HG02759 (cell line): ENCODE measurements around the gene SERPINB11.
"Not testable (repeated sequence)": the region's sequence is repeated elsewhere in the genome, so short reads cannot be mapped to it uniquely, and the experiment has no call there.

Experiments
- ATAC-seq: cut with Tn5 transposase; IDR thresholded peaks from one replicate; pipeline ENCODE4 v1.9.1; 2021; ENCODE audit warnings: mild to moderate bottlenecking, moderate library complexity; ENCODE audit not compliant: unreplicated experiment

SERPINB11 gene

DNA sequence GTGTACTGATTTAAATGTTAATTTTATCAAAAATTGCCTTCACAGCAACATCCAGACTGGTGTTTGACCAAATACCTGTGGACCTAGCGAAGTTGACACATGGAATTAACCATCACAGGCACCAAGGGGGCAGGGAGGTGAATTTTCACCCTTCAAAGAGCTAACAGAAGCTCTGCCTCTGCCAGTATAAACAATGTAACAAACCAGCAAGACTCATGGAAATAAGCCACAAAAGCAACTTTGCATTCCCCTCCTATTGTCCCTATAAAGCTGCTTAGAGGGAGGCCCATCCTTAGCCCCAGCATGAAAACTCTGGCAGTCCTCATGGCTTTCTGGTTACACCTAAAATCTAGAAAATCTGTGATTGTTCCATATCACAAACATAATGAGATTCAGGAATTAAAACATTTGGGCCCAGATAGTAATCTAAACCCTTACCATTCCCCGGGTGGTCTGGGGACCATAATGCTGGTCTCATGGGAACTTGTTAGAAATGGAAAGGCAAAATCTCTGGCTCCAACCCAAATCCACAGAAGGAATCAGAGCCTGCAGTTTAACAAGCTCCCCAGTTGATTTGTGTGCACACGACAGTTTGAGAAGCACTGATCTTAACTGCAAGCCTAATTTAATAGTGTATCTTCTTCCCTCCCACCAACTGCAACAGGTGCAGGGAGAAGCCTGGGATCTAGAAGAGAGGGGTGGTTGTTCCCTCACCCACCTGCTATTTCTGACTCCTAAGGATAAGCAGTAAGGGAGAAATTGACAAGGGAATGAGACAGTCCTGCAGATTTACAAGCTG is 23.1 kb downstream of the SERPINB11 start:
- no peak for ATAC-seq

DNA sequence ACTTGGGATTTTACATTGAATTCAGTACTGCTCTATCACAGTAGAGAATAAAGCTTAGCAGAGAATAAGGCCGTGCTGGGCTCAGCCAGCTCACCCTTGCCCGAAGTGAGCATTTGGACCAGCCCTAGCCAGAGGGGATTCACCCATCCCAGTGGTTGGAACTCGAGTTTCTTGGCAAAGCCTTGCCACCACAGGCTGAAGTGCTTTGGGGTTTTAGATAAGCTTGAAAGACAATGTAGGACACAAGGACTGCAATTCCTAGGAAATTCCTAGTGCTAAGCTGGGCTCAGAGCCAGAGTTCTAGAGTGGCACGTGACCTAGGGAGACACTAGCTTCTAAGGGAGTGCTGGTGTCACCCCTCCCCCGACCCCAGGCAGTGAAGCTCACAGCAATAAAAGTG is 28.0 kb downstream of the SERPINB11 start:
- no peak for ATAC-seq

DNA sequence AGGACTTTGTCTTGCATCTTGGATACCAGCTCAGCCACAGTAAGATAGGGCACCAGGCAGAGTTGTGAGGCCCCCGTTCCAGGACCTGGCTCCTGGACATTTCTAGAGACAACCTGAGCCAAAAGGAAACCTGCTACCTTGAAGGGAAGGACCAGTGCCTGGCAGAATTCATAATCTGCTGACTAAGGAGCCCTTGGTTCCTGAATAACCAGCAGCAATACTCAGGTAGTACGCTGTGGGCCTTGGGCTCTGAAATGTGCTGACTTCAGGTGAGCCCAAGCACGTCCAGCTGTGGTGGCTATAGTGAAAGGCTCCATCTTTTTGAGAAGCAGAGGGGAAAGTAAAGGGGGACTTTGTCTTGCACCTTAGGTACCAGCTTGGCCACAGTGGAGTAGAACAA is 28.5 kb downstream of the SERPINB11 start:
- no peak for ATAC-seq

DNA sequence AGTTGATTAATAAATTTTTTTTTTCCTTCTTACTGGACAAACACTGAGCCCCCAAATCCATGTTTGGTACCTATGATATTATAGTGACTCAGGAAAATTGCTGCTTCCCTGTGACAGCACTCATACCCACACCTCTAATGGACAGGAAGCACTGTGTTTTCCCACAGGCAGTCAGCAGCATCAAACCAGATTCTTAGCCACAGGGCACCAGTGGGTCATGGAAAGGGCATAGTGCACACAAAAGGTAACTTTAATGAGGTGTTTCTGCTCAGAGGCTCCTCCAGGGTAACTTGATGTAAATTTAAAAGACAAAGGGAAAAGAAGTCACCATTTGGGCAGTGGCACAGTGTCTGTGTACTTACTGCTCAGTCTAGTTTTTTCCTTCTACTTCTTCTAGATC is 34.1 kb downstream of the SERPINB11 start:
- no peak for ATAC-seq

DNA sequence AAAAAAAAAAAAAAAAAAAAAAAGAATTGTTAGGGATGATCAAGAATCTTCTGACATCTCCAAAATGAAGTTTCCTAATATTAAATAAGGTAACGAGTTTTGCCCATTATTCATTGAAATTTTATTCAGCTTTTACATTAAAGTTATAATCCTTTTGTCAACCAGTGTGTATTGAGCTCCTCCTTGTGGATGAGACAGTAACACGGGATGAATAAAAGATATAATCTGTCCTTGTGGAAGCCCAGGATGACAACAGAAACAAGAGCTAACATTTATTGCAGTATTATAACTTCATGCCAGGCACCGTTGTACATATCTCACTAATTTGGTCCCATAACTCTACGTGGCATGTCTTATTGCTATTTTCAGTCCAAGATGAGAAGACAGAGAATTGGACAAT is 39.0 kb downstream of the SERPINB11 start:
- no peak for ATAC-seq

DNA sequence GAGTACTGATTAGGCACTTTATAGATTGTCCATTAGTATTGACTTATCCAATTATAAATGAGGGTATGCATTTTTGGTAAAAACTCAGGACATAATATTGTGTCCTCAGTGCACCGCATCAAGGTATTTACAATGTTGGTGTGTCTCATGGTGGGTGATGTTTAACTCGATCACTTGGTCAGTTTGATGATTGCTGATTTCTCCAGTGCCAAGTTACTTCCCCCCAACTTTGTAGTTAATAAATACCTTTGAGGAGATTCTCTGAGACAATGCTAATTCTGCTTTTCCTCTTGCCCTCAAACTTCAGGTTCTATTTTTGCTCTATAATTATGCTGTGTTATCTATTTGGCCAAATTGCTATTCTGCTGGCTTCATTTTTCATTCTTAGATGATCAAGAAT is 44.2 kb downstream of the SERPINB11 start:
- ATAC-seq, result no peak

DNA sequence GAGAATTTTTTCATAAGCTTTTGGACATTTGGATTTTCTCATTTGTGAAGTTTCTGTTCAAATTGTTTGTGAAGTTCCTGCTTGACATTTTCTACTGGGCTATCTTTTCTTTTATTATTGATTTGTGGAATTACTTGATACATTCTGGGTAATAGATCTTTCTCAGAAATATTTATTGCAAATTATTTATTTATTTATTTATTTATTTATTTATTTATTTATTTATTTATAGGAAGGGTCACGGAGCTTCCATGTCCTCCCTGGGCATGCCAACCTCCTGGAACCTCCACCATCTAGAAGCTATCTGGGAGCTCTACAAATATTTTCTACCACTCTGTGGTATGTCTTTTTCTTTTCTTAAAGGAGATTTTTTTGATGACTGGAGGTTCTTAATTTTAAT is 46.7 kb downstream of the SERPINB11 start:
- ATAC-seq, result no peak

DNA sequence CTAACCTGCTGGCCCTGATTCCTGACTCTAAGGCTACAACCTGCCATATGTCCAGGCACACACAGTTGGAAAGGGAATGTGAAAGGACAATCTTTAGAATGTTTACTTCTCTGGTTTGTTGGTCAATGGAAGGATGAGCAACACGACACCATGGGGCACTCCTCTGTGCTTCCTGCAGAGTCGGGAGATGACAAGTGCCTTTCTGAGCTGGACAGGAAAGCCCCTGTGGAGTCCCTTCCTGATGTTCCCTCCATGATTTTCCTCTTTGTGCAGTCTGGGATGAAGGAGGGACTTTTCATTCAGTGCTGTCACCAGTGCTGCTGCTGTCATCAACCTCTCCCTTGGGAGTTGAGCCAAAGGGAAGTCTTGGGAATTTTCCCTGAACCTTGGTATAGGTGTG is 49.9 kb downstream of the SERPINB11 start:
- ATAC-seq, result no peak

DNA sequence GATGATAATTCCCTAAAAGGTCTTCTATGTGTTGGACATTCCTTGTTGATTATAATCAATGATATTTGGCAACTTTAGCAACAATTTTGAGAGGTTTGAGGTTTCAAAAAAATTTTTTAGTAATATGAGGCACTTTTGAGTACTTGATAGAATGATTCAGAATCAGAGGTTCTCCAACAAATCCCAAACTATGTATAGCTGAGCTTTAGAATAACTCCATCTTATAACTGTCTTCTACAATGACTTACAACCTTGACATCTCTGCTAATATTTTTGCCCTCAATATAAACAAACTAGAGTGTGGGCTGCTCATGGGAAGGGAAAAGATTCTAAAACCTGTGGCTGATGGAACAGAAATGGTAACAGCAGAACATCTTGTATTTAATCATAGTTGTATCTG is 50.9 kb downstream of the SERPINB11 start:
- no peak for ATAC-seq

DNA sequence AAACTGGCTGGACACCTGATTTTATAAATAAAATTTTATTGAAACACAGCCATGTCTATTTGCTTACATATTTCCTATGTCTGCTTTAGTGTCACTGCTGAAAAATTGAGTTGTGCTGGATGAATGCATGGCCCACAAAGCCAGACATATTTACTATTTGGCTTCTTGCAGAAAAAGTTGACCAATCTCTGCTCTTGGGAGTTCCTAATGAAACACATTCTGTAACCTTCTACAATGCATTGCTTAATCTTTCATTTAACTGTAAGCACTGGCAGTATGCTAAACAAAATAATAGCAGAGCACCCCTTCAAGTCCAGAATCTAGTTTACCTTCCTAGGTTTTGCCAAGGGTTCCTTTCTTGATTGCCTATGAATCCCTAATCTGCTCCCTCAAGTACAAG is 54.8 kb downstream of the SERPINB11 start:
- no peak for ATAC-seq

DNA sequence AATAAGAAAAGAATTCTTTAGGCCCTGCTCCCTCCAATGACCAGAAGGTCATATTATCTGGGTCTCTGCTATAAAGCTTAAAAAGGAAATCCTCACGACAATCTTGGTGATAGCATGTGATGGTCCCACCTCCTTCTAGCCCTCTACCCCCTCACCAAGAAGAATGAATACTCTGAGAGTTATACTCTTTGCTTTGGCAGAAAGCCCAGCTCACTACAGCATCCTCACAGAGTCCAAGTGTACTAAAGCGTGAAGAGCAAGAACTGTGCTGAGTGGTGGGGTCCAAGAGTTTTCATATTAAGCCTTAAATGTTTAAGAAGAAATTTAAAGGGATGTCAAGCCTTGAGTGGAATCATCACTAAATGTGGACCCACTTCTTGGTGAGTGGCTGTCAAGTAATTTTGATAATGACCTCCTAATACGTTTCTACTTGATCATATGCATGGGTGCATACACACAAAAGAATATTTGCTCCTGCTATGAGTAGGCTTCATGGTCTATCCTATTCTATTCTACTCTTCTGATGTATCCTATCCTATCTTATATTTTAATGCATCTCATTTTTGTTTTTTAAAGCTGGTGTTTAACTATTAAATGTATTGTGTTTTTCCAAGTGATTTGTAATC is 56.0 kb downstream of the SERPINB11 start:
- ATAC-seq, result no peak

DNA sequence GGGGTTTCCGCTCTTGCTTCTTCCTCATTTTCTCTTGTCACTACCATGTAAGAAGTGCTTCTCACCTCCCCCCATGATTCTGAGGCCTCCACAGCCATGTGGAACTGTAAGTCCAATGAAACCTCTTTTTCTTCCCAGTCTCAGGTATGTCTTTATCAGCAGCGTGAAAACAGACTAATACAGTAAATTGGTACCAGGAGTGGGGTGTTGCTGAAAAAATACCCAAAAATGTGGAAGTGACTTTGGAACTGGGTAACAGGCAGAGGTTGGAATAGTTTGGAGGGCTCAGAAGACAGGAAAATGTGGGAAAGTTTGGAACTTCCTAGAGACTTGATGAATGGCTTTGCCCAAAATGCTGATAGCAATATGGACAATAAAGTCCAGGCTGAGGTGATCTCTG is 57.0 kb downstream of the SERPINB11 start:
- not testable (repeated sequence) for ATAC-seq

DNA sequence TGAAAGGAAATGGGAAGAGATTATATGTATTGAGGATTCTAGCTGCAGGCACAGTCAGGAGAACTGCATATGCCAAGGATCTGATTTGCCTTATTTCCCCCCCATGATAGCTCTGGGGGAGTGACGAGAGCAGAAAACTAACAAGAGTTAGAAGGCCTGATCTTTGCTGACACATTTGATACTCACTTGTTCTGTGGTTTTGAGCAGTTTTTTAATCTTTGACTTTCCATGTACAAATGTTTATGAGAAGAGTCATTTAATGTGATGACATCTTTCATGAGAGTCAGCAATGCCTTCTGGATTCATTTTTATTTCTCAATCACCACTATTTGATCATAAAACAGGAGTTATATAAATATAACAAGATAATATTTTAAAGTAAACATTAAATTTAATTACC is 59.8 kb downstream of the SERPINB11 start:
- ATAC-seq, result no peak

DNA sequence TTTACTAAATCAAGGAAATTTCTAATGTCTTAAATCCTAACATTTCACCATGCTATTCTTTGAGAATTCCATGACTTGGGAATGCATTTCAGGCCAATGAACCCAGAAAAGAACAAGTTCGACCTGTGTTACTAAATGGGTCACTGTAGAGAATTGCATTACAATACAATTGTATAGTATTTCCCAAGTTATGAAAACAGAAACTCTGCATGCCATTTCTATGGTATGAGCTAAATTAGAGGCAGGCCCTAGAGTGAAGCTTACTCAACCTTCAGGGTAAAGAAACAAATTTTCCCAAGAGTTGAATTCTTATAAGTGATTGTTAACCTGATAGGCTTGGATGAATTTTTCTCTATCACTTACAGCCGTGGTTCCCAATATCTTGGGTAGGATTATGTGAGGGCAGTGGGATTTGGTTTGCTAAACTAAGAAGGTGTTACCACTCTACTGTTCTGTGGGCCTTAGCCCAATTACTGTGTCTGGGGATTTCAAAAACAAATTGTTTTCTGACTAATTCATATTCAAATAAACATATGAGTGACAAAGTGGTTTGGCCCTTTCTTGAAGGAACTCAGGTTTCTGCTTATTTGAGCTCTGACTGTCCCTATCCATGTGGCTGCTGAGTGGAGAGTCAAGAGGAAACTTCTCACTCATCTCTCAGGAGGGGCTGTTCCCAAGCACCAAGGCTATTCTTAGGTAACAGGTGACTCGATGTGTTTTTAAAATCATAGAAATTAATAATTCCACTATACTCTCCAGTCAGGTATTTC is 61.3 kb downstream of the SERPINB11 start:
- no peak for ATAC-seq

DNA sequence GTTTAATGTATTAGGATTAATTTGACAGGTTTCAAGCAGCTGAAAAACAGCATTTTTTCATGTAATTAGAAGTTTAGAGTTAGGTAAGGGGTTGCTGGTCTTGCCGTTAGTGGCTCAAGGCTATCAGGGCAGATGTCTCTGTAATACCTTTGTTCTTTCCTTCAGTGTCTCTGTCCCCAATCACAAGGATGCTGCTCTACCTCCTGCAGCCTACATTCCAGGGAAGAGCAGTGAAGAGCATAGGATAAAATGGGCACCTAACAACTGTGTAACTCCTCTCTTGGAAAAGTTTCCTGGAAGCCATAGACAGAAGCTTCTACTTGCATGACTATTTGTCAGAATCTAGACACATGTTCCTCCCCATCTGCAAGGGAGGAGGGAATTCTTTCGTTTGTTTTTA is 63.1 kb downstream of the SERPINB11 start:
- no peak for ATAC-seq
